ENCODE data around the gene HHIPL1.

DNA sequence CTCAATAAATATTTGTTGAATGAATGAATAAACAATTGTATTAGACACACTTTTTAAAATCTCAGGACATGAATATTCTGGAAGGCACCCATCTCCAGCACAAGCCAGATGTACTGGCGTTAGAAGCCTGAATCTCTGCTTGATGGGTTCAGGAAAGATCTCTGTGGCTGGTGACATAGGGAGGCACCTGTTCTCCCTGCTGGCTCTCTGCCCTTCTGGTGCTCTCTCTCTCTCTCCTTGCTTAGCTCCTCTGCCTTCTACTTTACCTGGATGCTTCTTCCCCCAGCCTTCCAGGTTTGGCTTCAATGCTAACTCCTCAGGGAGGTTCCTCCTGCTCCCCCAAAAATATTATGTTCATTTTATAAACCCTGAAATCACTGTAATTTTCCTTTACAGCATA is 40.7 kb downstream of the HHIPL1 start:
- TF ChIP-seq, protein P1, sequence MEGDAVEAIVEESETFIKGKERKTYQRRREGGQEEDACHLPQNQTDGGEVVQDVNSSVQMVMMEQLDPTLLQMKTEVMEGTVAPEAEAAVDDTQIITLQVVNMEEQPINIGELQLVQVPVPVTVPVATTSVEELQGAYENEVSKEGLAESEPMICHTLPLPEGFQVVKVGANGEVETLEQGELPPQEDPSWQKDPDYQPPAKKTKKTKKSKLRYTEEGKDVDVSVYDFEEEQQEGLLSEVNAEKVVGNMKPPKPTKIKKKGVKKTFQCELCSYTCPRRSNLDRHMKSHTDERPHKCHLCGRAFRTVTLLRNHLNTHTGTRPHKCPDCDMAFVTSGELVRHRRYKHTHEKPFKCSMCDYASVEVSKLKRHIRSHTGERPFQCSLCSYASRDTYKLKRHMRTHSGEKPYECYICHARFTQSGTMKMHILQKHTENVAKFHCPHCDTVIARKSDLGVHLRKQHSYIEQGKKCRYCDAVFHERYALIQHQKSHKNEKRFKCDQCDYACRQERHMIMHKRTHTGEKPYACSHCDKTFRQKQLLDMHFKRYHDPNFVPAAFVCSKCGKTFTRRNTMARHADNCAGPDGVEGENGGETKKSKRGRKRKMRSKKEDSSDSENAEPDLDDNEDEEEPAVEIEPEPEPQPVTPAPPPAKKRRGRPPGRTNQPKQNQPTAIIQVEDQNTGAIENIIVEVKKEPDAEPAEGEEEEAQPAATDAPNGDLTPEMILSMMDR (IDR thresholded peaks at IDR 0.05; ENCODE audit: insufficient read depth, low read depth, low read length) = no peak
- TF ChIP-seq EZH2 (IDR thresholded peaks at IDR 0.05; ENCODE audit: insufficient read depth, low read length) = no peak
